ENCODE results near the gene LMAN1L.

Gene LMAN1L

GRCh38 chr15:74863239-74864056 is 50.8 kb downstream of the LMAN1L start:
- DNase-seq, result no peak

- no peak for DNase-seq
Measured at GRCh38 chr15:74864296-74864695, 51.7 kb downstream of the LMAN1L start.

- no peak for DNase-seq
Measured at GRCh38 chr15:74865316-74865715, 52.7 kb downstream of the LMAN1L start.

- DNase-seq, result no peak
Measured at GRCh38 chr15:74866090-74866489, 53.5 kb downstream of the LMAN1L start.

- DNase-seq, result no peak
Measured at GRCh38 chr15:74867466-74868038, 54.9 kb downstream of the LMAN1L start.

GRCh38 chr15:74868059-74868458 is 55.4 kb downstream of the LMAN1L start:
- DNase-seq, result no peak

- no peak for DNase-seq
Measured at GRCh38 chr15:74869372-74869725, 56.7 kb downstream of the LMAN1L start.

GRCh38 chr15:74869726-74870407 is 57.2 kb downstream of the LMAN1L start:
- no peak for DNase-seq

- DNase-seq, result no peak
Measured at GRCh38 chr15:74870436-74871215, 58.0 kb downstream of the LMAN1L start.

- no peak for DNase-seq
Measured at GRCh38 chr15:74872702-74873035, 60.0 kb downstream of the LMAN1L start.

GRCh38 chr15:74873036-74873755 is 60.6 kb downstream of the LMAN1L start, which contains the start of gene SCAMP2:
Gene SCAMP2 (minus strand): TSS chr15:74873365. CDS start chr15:74873255, 110 bp downstream.
- peak; percentile 84 for DNase-seq

GRCh38 chr15:74873756-74874424 is 61.3 kb downstream of the LMAN1L start:
- no peak for DNase-seq

All from NCI-H510A (cell line).